ENCODE data around the gene SEMA5B.

SEMA5B gene

GRCh38 chr3:122918576-122919290 is 108.8 kb downstream of the SEMA5B start:
- DNase-seq, result no peak

GRCh38 chr3:122917412-122917811 is 110.2 kb downstream of the SEMA5B start:
- no peak for DNase-seq

- no peak for DNase-seq
Observed at GRCh38 chr3:122916580-122916979, 111.0 kb downstream of the SEMA5B start.

GRCh38 chr3:122916084-122916483 is 111.5 kb downstream of the SEMA5B start:
- no peak for DNase-seq

GRCh38 chr3:122915300-122916055 is 112.1 kb downstream of the SEMA5B start:
- no peak for DNase-seq

GRCh38 chr3:122913539-122914100 is 113.9 kb downstream of the SEMA5B start:
- DNase-seq, result no peak

- DNase-seq, result no peak
Observed at GRCh38 chr3:122912772-122913538, 114.6 kb downstream of the SEMA5B start.

GRCh38 chr3:122911901-122912300 is 115.7 kb downstream of the SEMA5B start:
- DNase-seq, result no peak

- no peak for DNase-seq
Observed at GRCh38 chr3:122908251-122908650, 119.3 kb downstream of the SEMA5B start.

- no peak for DNase-seq
Observed at GRCh38 chr3:122907471-122907870, 120.1 kb downstream of the SEMA5B start.

- DNase-seq, result no peak
Observed at GRCh38 chr3:122903171-122903570, 124.4 kb downstream of the SEMA5B start.

- DNase-seq, result no peak
Observed at GRCh38 chr3:122902326-122902725, 125.2 kb downstream of the SEMA5B start.

- no peak for DNase-seq
Observed at GRCh38 chr3:122898298-122898697, 129.3 kb downstream of the SEMA5B start.

GRCh38 chr3:122893754-122894668 is 133.6 kb downstream of the SEMA5B start:
- no peak for DNase-seq

- DNase-seq, result no peak
Observed at GRCh38 chr3:122893282-122893681, 134.3 kb downstream of the SEMA5B start.

GRCh38 chr3:122892118-122892960 is 135.2 kb downstream of the SEMA5B start:
- no peak for DNase-seq

GRCh38 chr3:122890720-122891220 is 136.8 kb downstream of the SEMA5B start:
- no peak for DNase-seq

GRCh38 chr3:122890077-122890719 is 137.4 kb downstream of the SEMA5B start:
- no peak for DNase-seq

GRCh38 chr3:122886946-122887345 is 140.6 kb downstream of the SEMA5B start:
- DNase-seq, result no peak

GRCh38 chr3:122886251-122886650 is 141.3 kb downstream of the SEMA5B start:
- DNase-seq, result no peak

All from activated CD4-positive, alpha-beta T cell treated with anti-CD3 and anti-CD28 coated beads, Interleukin-2, amount 50 U/mL, for 1 hour (primary cell).